HG02588 (cell line): ENCODE measurements around the gene OR51B2.
A peak's percentile ranks its signal among the peaks of the same experiment; 100 is the strongest.
"Not testable (repeated sequence)": the region's sequence is repeated elsewhere in the genome, so short reads cannot be mapped to it uniquely, and the experiment has no call there.

Experiments
- ATAC-seq: cut with Tn5 transposase; IDR thresholded peaks from one replicate; pipeline ENCODE4 v1.9.1; 2021; ENCODE audit warnings: mild to moderate bottlenecking, moderate library complexity; ENCODE audit not compliant: unreplicated experiment

Gene OR51B2

GRCh38 chr11:5324197-5324596, at the start of gene OR51B2:
Gene OR51B2, minus strand, starts transcription at chr11:5324297. Its CDS starts 0 bp downstream, at chr11:5324297.
- no peak for ATAC-seq

DNA sequence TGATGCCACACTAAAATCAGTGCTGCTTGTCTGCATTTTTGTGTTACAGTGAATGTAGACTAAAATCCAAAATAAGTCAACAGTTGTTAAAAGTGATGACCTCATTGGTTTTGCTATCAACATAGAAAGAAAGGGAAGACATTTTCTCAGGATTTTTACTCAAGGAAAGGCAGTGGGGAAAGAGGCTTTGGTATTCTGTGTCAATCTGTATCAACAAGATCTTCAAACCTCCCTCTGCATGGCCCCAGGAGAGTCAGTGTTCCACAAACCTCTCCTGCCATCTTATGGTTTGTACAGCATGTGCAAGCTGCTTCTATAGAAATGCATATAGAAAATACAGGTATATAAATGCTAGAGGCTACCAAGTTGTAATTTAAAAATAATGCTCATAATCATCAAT, 45.7 kb upstream of the OR51B2 start:
- ATAC-seq: peak; percentile 58

- peak; percentile 47 for ATAC-seq
These were observed 44.5 kb upstream of the OR51B2 start for GRCh38 chr11:5368502-5369043.

GRCh38 chr11:5367448-5368074, 43.5 kb upstream of the OR51B2 start:
- no peak for ATAC-seq

DNA sequence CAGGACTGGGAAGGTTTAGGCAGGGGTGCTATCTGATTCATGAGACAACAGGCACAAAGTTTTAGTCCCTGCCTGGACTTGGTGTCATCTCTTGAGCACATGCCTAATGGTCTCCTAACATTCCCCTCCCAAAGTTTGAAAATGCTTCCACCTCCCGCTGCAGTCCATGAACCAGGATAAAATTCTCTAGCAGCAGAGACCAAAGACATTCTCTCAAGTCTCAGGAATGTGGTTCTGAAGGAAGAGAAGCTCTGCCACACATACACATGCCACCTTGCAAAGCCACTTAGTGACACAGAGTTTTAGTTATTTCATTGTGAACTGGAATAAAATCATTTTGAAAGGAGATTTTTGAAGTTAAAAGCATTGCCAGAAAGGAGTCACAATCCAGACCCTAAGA, 42.8 kb upstream of the OR51B2 start:
- no peak for ATAC-seq

DNA sequence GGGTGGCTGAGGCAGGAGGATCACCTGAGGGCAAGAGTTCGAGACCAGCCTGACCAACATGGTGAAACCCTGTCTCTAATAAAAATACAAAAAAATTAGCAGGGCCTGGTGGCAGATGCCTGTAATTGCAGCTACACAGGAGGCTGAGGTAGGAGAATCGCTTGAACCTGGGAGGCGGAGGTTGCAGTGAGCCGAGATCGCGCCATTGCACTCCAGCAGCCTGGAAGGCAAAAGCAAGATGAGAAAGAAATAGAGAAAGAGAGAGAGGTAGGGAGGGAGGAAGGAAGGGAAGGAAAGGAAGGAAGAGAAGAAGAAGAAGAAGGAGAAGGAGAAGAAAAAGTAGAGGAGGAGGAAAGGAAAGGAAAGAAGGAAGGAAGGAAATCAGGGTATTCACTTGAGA, 42.3 kb upstream of the OR51B2 start:
- ATAC-seq: not testable (repeated sequence)

- ATAC-seq: no peak
These were observed 40.1 kb upstream of the OR51B2 start for GRCh38 chr11:5364214-5364613.

- ATAC-seq: no peak
These were observed 39.6 kb upstream of the OR51B2 start for GRCh38 chr11:5363679-5364078.

DNA sequence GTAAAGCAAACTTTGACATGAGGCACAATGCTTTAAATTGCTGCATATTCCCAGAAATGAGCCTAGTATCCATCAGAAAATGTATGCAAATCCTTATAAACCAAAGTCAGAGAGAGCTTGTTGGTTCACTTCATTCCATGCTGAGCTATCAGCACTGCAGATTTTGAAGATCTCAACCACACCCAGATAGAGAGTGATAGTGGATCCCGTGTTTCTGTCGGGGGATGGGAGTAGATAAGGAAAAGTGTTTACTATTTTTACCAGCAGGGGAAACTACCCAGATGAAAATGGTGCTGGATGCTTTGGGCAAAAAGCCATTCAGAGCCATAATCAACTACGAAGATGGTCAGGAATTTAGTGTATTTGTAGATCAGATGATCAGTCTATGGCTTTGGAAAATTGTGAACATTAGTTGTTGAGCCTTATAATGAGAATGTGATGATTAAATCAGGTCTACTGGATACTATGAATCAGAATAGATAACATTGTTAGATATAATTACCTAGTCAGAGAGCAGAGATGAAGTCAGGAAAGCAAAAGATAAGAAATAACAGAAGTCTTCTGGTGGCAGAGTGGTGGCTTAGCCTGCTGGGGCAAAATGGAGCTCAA, 38.0 kb upstream of the OR51B2 start:
- ATAC-seq: no peak

- not testable (repeated sequence) for ATAC-seq
These were observed 31.9 kb upstream of the OR51B2 start for GRCh38 chr11:5356031-5356430.

- ATAC-seq: no peak
These were observed 27.1 kb upstream of the OR51B2 start, which contains the start of gene OR51B6 for GRCh38 chr11:5351208-5351607. Gene OR51B6, plus strand, starts transcription at chr11:5351508. Its CDS starts 0 bp downstream, at chr11:5351508.

DNA sequence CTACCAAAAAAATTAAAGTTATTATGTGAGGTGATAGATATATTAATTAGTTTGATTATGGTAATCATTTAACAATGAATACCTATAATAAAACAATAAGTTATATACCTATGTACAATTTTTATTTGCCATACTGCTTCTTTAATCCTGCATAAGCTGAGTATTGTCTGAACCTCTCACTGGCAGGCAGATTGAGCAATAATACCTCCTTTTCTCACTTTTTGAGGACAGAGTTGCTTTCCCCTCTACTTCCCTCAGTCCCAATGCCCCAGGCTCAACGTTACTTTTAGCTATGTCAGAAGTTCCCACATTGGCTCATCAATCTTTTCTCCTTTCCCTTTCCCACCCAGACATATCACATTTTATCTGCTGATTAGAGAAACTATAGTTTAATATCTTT, 25.5 kb upstream of the OR51B2 start:
- ATAC-seq: no peak

GRCh38 chr11:5348551-5349194, 24.6 kb upstream of the OR51B2 start:
- ATAC-seq: no peak

DNA sequence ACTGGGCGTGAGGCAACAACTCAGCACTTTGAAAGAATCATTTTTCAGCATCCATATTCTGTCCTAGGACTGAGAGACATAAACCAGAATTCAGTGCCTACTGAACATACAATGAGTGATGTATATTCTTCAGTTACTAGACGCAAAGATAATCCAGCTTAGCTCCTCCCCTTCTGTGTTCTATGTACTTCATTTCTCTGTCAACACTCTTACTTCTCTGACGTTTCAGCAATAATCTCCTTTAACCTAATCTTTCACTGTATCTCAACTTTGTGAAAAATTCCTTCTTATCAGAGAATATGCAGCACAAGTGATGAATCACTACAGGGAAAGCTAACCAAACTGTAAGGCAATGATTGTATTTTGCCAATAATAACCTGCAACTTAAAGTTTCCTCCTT, 21.7 kb upstream of the OR51B2 start:
- no peak for ATAC-seq

DNA sequence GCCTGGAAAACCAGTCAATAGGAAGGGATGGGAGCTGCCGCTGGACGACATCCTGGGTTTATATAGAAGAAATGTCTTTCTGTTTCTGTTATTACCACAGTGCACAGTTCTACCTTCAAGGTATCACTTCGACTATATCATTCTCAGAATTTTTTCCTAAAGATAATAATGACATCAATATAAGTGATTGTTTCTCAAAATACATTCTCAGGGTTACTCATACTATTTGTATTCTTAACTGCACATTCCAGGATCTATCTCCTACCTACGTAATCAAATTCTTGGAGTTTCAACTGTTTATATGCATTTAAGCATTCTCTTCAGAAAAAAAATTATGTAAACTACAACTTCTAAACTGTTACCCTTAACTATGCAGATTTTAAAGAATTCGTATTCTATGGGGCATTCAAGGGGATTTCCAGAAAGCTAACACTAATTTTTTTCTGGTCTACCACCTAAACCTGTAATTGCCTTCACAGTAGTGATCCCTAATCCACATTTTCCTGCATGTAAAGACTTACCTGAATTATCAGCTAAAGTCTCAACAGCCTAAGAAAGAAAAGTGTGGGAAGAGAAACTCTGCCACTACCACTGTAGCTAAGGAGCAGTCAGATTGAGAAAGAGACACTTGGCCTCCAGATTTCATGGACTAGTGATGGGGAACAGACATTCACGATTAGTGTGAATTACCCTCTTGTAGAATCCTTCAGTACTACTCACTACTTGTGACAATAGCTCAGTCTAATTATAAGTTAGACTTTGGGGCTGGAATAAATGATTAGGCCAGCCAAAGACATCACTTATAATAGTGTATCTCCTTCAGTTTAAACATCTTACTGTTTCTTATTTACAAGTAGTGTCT, 19.6 kb upstream of the OR51B2 start, which contains the start of gene OR51B5:
Gene OR51B5 (minus strand): TSS at position 51 of the 862 bp plus-strand sequence. CDS start 0 bp downstream, at position 51.
- no peak for ATAC-seq

GRCh38 chr11:5339771-5340322, 15.8 kb upstream of the OR51B2 start:
- peak; percentile 62 for ATAC-seq

GRCh38 chr11:5337253-5337652, 13.2 kb upstream of the OR51B2 start:
- not testable (repeated sequence) for ATAC-seq

DNA sequence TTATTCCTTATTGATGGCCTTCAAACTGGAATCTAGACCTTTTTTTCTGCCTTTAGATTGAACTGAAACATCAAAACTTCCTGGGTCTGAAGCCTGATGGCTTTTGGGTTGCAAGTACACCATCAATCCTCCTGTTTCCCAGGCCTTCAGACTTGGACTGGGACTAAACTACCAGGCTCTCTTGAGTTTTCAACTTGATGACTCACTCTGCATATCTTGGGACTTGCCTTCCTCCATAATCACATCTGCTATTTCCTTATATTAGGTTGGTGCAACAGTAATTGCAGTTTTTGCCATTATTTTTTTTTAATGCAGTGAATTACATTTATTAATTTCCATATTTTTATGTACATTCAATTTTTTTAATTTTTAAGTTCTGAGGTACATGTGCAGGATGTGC, 12.2 kb upstream of the OR51B2 start:
- no peak for ATAC-seq

GRCh38 chr11:5335170-5335569, 11.1 kb upstream of the OR51B2 start:
- no peak for ATAC-seq

DNA sequence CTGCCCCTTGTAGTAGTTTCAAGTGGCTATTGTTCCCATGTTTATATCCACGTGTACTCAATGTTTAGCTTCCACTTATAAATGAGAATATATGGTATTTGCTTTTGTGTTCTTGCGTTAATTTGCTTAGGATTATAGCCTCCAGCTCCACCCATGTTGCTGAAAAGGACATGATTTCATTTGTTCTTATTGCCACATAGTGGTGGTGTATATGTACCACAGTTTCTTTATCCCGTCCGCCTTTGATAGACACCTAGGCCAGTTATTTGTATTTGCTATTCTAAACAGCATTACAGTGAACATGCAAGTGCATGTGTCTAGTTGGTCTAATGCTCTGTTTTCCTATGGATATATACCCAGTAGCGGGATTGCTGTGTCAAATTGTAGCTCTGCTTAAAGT, 6.8 kb downstream of the OR51B2 start:
- ATAC-seq: no peak
